ENCODE results near the gene GPR141. TPM values are rescaled to one million over a fixed set of nuclear protein-coding genes. Genes with fewer than 3 reads are reported as not detected.

The GPR141 gene
- total RNA-seq, 1 donor from 2014 or later, result 3.5 TPM

DNA sequence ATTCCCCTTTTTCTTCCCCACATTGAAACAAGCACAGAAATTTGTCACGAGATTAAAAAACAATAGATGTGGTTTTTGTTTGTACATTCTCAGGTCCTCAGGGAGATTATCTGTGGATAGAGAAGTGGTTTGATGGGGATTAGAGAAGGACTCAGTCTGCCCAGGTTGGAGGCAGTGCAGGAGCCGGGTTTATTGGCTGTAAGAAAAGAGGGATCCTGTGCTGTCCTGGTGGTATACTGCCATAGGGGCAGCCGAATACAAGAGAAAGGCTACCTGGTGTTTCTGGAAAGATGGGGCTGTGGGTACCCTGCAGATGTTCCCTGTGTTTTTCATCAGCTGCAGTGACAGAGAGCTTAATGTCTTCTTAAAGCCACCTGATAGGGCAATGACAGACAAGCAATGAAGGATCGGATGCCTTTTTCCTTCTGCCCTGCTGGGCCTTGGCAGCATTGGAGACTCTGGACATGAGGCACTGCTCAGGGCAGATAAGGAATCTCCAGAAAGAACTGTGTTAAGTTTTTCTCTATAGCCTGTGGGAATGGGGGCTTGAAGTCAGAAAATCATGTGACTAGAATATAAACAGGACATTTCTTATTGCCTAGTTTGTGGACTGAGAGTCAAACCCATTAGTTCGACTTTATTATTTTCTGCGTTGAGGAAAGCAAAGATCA, 18.1 kb upstream of the GPR141 start:
- Histone ChIP-seq H3K27me3 (ENCODE audit: low read depth) (no peaks in the 10 kb centered on the region), H3K9me3 (no peaks in the 10 kb centered on the region), H3K4me3 (no peak overlapping the region), H3K36me3 (no peaks in the 10 kb centered on the region), H3K4me1 (peaks cover 4% of the 10 kb centered on the region), H3K27ac (no peak overlapping the region)
- TF ChIP-seq, protein P1, sequence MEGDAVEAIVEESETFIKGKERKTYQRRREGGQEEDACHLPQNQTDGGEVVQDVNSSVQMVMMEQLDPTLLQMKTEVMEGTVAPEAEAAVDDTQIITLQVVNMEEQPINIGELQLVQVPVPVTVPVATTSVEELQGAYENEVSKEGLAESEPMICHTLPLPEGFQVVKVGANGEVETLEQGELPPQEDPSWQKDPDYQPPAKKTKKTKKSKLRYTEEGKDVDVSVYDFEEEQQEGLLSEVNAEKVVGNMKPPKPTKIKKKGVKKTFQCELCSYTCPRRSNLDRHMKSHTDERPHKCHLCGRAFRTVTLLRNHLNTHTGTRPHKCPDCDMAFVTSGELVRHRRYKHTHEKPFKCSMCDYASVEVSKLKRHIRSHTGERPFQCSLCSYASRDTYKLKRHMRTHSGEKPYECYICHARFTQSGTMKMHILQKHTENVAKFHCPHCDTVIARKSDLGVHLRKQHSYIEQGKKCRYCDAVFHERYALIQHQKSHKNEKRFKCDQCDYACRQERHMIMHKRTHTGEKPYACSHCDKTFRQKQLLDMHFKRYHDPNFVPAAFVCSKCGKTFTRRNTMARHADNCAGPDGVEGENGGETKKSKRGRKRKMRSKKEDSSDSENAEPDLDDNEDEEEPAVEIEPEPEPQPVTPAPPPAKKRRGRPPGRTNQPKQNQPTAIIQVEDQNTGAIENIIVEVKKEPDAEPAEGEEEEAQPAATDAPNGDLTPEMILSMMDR (IDR thresholded peaks at IDR 0.05), result no peak
- DNase-seq, result no peak
- ATAC-seq, result no peak
- intact Hi-C loops (cut with DNase I), result no loop called here

DNA sequence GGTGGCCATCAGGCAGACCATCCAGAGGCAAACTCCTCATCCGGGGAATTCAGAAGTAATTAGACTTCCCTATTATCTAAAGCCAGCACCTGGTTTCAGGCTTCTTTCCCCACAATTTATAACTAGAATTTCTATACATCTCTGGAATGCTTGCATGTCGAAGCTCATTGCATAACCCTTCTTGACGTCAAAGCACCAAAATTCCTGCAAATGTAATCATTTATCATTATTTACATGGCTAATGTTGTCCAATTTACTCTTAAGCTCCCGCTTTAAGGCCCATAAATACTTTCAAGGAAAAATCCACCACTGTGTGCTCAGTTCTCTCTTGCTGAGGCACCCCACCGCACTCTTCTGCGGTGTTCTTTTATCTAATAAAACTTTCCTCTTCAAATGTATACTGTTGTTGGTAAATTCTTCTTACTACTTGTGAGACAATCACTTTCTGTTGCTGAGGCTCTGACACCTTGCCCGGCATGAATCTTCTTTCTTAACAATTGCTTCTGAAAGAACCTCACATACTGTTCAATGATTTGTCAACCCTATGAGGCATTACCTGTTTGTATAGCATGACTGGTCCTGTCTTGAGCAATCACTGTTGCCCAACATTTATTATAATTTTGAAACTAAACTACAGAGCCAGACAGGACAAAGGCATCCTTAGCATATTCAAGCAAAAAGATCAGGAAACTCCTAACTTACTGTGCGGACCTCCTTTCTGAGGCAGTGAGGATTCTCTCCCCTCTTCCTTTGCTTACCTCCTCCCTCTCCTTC, 17.4 kb upstream of the GPR141 start:
- Histone ChIP-seq H3K4me3 (no peak overlapping the region), H3K27ac (no peak overlapping the region), H3K36me3 (no peaks in the 10 kb centered on the region), H3K27me3 (ENCODE audit: low read depth) (no peaks in the 10 kb centered on the region), H3K4me1 (peaks cover 4% of the 10 kb centered on the region), H3K9me3 (no peaks in the 10 kb centered on the region)
- ATAC-seq, result peak; percentile 49 to 50
- no peak for DNase-seq
- intact Hi-C loops (cut with DNase I), result no loop called here
- TF ChIP-seq, protein P1 (IDR thresholded peaks at IDR 0.05), result no peak

DNA sequence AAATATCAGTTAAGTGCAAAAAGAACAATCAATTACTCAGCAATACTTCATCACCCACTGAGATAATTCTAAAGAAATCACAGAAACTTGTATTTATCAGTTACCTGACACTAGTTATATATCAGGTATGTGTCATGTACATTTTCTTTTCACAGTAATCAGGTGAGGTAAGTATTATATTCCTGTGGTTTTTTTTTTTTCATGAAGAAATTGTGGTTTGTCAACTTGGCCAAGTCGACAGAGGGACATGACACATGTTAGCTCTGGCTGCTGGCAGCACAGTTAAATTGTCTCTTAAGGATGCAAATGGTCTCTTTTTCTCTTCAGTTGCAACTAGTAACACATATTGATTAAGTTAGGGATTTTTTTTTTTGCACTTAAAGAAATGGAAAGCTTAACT, 13.7 kb upstream of the GPR141 start:
- Histone ChIP-seq H3K9me3 (no peaks in the 10 kb centered on the region), H3K4me3 (no peak overlapping the region), H3K27me3 (ENCODE audit: low read depth) (no peaks in the 10 kb centered on the region), H3K27ac (no peak overlapping the region), H3K4me1 (peaks cover 5% of the 10 kb centered on the region), H3K36me3 (no peaks in the 10 kb centered on the region)
- ATAC-seq, result no peak
- intact Hi-C loops (cut with DNase I), result no loop called here
- no peak for DNase-seq
- TF ChIP-seq, protein P1 (IDR thresholded peaks at IDR 0.05), result no peak

DNA sequence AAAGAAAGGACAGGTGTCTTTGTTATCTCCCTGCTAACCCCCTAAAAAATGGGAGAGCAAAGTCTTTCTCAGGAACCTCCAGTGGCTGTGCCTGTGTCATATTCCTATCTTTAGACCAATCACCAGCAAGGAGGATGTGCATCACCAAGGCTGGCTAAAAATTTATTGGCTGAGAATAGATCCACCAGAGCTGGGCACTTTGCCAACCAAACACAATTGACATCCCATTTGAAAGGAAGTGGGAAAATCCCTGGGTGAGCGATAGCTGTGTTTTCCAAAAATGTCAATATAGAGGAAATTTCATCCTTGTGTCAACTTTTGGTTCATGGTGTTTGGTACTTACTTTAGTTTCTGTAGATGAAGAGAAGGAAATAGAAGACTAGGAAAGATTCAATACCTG, 13.1 kb upstream of the GPR141 start:
- no peaks in the 10 kb centered on the region for H3K9me3 ChIP-seq
- H3K27me3 ChIP-seq (ENCODE audit: low read depth), result no peaks in the 10 kb centered on the region
- no peak for DNase-seq
- no peaks in the 10 kb centered on the region for H3K36me3 ChIP-seq
- H3K4me1 ChIP-seq, result peaks cover 5% of the 10 kb centered on the region
- TF ChIP-seq, protein P1 (IDR thresholded peaks at IDR 0.05), result no peak
- ATAC-seq, result no peak
- intact Hi-C loops (cut with DNase I), result no loop called here
- H3K27ac ChIP-seq, result no peak overlapping the region
- no peak overlapping the region for H3K4me3 ChIP-seq

DNA sequence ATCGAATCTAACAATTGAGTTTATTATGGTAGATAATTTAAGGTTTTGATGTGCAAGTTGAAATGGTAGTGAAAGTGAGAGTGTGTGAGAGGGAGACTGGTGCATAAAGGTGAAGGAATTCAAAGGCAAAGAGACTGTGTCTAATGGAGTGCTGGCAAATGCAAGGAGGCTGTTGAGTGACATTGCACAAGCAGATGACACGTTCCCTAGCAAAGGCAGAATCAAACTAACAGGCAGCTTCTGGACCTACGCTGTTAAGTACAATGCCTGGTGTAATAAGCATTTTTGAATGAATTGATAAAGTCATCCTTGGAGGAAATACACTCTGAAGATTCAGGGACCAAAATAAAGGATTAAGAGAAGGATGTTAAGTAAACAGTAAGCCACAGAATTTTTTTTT, 11.7 kb upstream of the GPR141 start:
- DNase-seq (no peak), ATAC-seq (no peak)
- Histone ChIP-seq H3K4me1 (peaks cover 5% of the 10 kb centered on the region), H3K9me3 (no peaks in the 10 kb centered on the region), H3K27ac (no peak overlapping the region), H3K4me3 (no peak overlapping the region), H3K27me3 (ENCODE audit: low read depth) (no peaks in the 10 kb centered on the region), H3K36me3 (no peaks in the 10 kb centered on the region)
- intact Hi-C loops (cut with DNase I), result no loop called here
- TF ChIP-seq, protein P1 (IDR thresholded peaks at IDR 0.05), result no peak

All from lower lobe of right lung (tissue), 2 donors.